ENCODE results near the gene EPN2. TPM values are rescaled to one million over a fixed set of nuclear protein-coding genes. Genes with fewer than 3 reads are reported as not detected.

EPN2 gene
- total RNA-seq, 2 experiments from 2014 or later = 9.0 to 12.0 TPM

GRCh38 chr17:19341641-19342610 is 104.8 kb downstream of the EPN2 start:
- peaks cover 11% of the 10 kb centered on the region for H3K27me3 Mint-ChIP-seq

GRCh38 chr17:19342611-19343255 is 105.6 kb downstream of the EPN2 start:
- CTCF ChIA-PET = no interaction called here
- H3K9me3 Mint-ChIP-seq = no peaks in the 10 kb centered on the region
- no peak overlapping the region for H3K4me3 Mint-ChIP-seq
- H3K36me3 Mint-ChIP-seq = no peaks in the 10 kb centered on the region
- intact Hi-C loops (cut with micrococcal nuclease) = no loop called here
- POLR2A ChIA-PET = no interaction called here
- peak; percentile 6 for DNase-seq
- no peaks in the 10 kb centered on the region for H3K4me1 Mint-ChIP-seq (ENCODE audit: low read depth)
- H3K27ac Mint-ChIP-seq = no peak overlapping the region
- peaks cover 6% of the 10 kb centered on the region for H3K27me3 Mint-ChIP-seq

More at GRCh38 chr17:19341641-19342610, 104.8 kb downstream of the EPN2 start:
- DNase-seq = peak; percentile 5
- Mint-ChIP-seq H3K4me3 (no peak overlapping the region), H3K4me1 (ENCODE audit: low read depth) (no peaks in the 10 kb centered on the region), H3K36me3 (no peaks in the 10 kb centered on the region), H3K27ac (no peak overlapping the region), H3K9me3 (no peaks in the 10 kb centered on the region)
- ChIA-PET POLR2A (no interaction called here), CTCF (interaction anchor here (0.8 to 1.3 kb wide), 2 partner anchors 105 to 424 kb away, joined by 3 read pairs; no protein-coding TSS in a partner anchor)
- intact Hi-C loops (cut with micrococcal nuclease) = no loop called here

GRCh38 chr17:19343256-19343630 is 106.1 kb downstream of the EPN2 start:
- CTCF ChIA-PET = no interaction called here
- DNase-seq = peak; percentile 4
- POLR2A ChIA-PET = no interaction called here
- Mint-ChIP-seq H3K4me1 (ENCODE audit: low read depth) (no peaks in the 10 kb centered on the region), H3K9me3 (no peaks in the 10 kb centered on the region), H3K27me3 (peaks cover 5% of the 10 kb centered on the region), H3K36me3 (no peaks in the 10 kb centered on the region), H3K27ac (no peak overlapping the region), H3K4me3 (no peak overlapping the region)
- intact Hi-C loops (cut with micrococcal nuclease) = no loop called here

- H3K9me3 Mint-ChIP-seq = no peaks in the 10 kb centered on the region
- intact Hi-C loops (cut with micrococcal nuclease) = no loop called here
- peak; percentile 5 for DNase-seq
- peaks cover 5% of the 10 kb centered on the region for H3K27me3 Mint-ChIP-seq
- H3K27ac Mint-ChIP-seq = no peak overlapping the region
- H3K4me1 Mint-ChIP-seq (ENCODE audit: low read depth) = no peaks in the 10 kb centered on the region
- CTCF ChIA-PET = interaction anchor here (0.9 kb wide), 1 partner anchor 19 kb away, joined by 4 read pairs; the partner anchor contains the start of gene B9D1
- H3K36me3 Mint-ChIP-seq = no peaks in the 10 kb centered on the region
- no peak overlapping the region for H3K4me3 Mint-ChIP-seq
- POLR2A ChIA-PET = no interaction called here
Observed at GRCh38 chr17:19343671-19344151, 106.5 kb downstream of the EPN2 start.

GRCh38 chr17:19344311-19345066 is 107.3 kb downstream of the EPN2 start:
- no peaks in the 10 kb centered on the region for H3K36me3 Mint-ChIP-seq
- POLR2A ChIA-PET = no interaction called here

GRCh38 chr17:19345067-19345460 is 107.9 kb downstream of the EPN2 start:
- CTCF ChIA-PET = no interaction called here
- POLR2A ChIA-PET = no interaction called here
- H3K27ac Mint-ChIP-seq = no peak overlapping the region
- intact Hi-C loops (cut with micrococcal nuclease) = no loop called here
- no peaks in the 10 kb centered on the region for H3K4me1 Mint-ChIP-seq (ENCODE audit: low read depth)
- no peak overlapping the region for H3K4me3 Mint-ChIP-seq
- H3K27me3 Mint-ChIP-seq = peaks cover 5% of the 10 kb centered on the region
- no peaks in the 10 kb centered on the region for H3K9me3 Mint-ChIP-seq
- peak; percentile 7 for DNase-seq
- no peaks in the 10 kb centered on the region for H3K36me3 Mint-ChIP-seq

More at GRCh38 chr17:19344311-19345066, 107.3 kb downstream of the EPN2 start:
- intact Hi-C loops (cut with micrococcal nuclease) = no loop called here
- Mint-ChIP-seq H3K27me3 (peaks cover 5% of the 10 kb centered on the region), H3K4me1 (ENCODE audit: low read depth) (no peaks in the 10 kb centered on the region), H3K27ac (no peak overlapping the region), H3K4me3 (no peak overlapping the region), H3K9me3 (no peaks in the 10 kb centered on the region)
- CTCF ChIA-PET = interaction anchor here (0.9 kb wide), 1 partner anchor 18 kb away, joined by 4 read pairs; the partner anchor contains the start of gene B9D1
- DNase-seq = peak; percentile 3

- DNase-seq = peak; percentile 5
- Mint-ChIP-seq H3K4me1 (ENCODE audit: low read depth) (no peaks in the 10 kb centered on the region), H3K9me3 (no peaks in the 10 kb centered on the region), H3K36me3 (no peaks in the 10 kb centered on the region), H3K4me3 (no peak overlapping the region), H3K27ac (no peak overlapping the region), H3K27me3 (peaks cover 4% of the 10 kb centered on the region)
- ChIA-PET POLR2A (no interaction called here), CTCF (no interaction called here)
- intact Hi-C loops (cut with micrococcal nuclease) = no loop called here
Observed at GRCh38 chr17:19345486-19346350, 108.6 kb downstream of the EPN2 start.

GRCh38 chr17:19346351-19347255 is 109.4 kb downstream of the EPN2 start:
- DNase-seq = peak; percentile 7

GRCh38 chr17:19347323-19348080 is 110.3 kb downstream of the EPN2 start:
- ChIA-PET CTCF (interaction anchor here (0.7 kb wide), 1 partner anchor 16 kb away, joined by 3 read pairs; no protein-coding TSS in a partner anchor), POLR2A (no interaction called here)
- DNase-seq = peak; percentile 4
- no peaks in the 10 kb centered on the region for H3K9me3 Mint-ChIP-seq
- no peak overlapping the region for H3K27ac Mint-ChIP-seq
- no peaks in the 10 kb centered on the region for H3K36me3 Mint-ChIP-seq
- intact Hi-C loops (cut with micrococcal nuclease) = no loop called here
- no peaks in the 10 kb centered on the region for H3K4me1 Mint-ChIP-seq (ENCODE audit: low read depth)
- no peak overlapping the region for H3K4me3 Mint-ChIP-seq
- H3K27me3 Mint-ChIP-seq = no peaks in the 10 kb centered on the region

More at GRCh38 chr17:19346351-19347255, 109.4 kb downstream of the EPN2 start:
- POLR2A ChIA-PET = no interaction called here
- intact Hi-C loops (cut with micrococcal nuclease) = no loop called here
- CTCF ChIA-PET = no interaction called here
- Mint-ChIP-seq H3K36me3 (no peaks in the 10 kb centered on the region), H3K9me3 (no peaks in the 10 kb centered on the region), H3K4me3 (no peak overlapping the region), H3K27me3 (peaks cover 4% of the 10 kb centered on the region), H3K27ac (no peak overlapping the region), H3K4me1 (ENCODE audit: low read depth) (no peaks in the 10 kb centered on the region)

GRCh38 chr17:19348081-19348650 is 111.0 kb downstream of the EPN2 start:
- ChIA-PET CTCF (interaction anchor here (0.7 kb wide), 1 partner anchor 15 kb away, joined by 3 read pairs; no protein-coding TSS in a partner anchor), POLR2A (no interaction called here)
- intact Hi-C loops (cut with micrococcal nuclease) = no loop called here
- Mint-ChIP-seq H3K4me1 (ENCODE audit: low read depth) (no peaks in the 10 kb centered on the region), H3K27me3 (no peaks in the 10 kb centered on the region), H3K27ac (no peak overlapping the region), H3K9me3 (no peaks in the 10 kb centered on the region), H3K36me3 (no peaks in the 10 kb centered on the region), H3K4me3 (no peak overlapping the region)
- DNase-seq = peak; percentile 1

Data from activated CD4-positive, alpha-beta memory T cell treated with anti-CD3 and anti-CD28 coated beads for 36 hours (primary cell).